IPS-18c (cell line): ENCODE measurements around the gene DCP2.

ENCODE experiments used
- H3K4me3 ChIP-seq: 2 replicates; pipeline ENCODE4 v1.7.0; 2013; ENCODE audit warnings: low read depth, mild to moderate bottlenecking, low read length, moderate library complexity; ENCODE audit not compliant: insufficient read depth
- H3K9me3 ChIP-seq: one replicate; pipeline ENCODE4 v1.6.1; 2013; ENCODE audit warnings: mild to moderate bottlenecking, low read length, moderate library complexity; ENCODE audit not compliant: control insufficient read depth, insufficient read depth

Gene DCP2

DNA sequence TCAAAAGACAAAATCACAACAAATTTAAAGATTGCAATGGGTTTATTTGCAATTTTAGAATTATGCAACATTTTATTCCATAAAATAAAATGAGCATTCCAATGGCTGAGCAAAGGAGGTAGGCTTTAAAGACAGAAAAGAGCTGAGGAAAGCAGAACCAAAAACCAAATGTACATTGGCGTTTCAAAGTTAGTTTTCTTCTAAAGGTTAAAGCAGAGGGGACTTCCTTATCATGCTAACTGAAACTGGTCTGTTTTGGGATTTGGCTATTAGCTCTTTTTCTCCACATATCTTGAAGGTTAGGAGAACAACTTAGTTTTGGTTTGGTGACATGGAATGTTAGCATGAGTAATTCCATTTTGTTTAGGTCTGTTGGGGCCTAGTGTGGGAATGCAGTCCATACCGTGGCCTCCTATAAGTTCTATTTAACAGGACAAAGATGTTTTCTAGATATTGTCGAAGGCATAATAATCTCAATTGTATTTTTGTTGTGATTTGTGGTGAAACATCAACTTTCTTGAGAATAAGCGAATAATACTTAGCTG lies 20.3 kb downstream of the DCP2 start:
- H3K4me3 ChIP-seq, result no peak overlapping the region

DNA sequence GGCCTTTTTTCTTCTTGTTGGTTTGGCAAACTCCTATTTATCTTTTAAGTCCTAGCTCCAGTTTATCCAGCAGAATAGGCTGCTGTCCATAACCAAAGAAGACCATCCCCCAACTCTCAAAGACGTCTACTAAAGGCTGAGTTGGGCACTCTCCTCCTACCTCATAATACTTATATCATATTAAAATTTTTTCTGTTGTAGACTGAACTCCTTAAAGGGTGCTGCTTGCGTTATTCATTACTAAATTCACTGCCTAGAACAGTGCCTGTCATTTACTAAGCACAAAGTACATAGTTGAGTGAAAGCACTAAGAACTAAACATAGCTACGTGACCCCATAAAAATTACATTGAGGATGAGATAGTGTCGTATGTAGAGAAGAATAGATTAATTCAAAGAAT lies 21.7 kb downstream of the DCP2 start:
- Histone ChIP-seq H3K4me3 (no peak overlapping the region), H3K9me3 (no peaks in the 10 kb centered on the region)

More for the DNA sequence above, 20.3 kb downstream of the DCP2 start:
- no peaks in the 10 kb centered on the region for H3K9me3 ChIP-seq

DNA sequence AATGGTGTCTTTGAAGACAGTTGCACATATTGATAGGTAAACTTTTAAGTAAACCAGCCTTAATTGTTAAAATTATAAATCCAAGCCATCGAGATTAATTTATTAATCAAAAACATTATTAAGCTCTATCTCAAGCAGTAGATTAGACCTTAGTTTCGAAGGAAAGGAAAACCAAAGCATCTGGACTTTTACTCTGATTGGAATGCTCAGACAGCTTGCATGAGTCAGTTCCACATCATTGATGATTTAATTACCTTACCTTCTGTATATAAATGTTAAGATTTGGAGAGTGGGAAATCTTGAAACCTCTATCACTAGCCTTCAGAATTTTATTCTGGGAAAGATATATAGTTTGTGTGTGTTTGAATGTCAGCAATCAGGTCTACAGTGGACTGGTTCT lies 23.9 kb downstream of the DCP2 start:
- Histone ChIP-seq H3K4me3 (no peak overlapping the region), H3K9me3 (no peaks in the 10 kb centered on the region)

DNA sequence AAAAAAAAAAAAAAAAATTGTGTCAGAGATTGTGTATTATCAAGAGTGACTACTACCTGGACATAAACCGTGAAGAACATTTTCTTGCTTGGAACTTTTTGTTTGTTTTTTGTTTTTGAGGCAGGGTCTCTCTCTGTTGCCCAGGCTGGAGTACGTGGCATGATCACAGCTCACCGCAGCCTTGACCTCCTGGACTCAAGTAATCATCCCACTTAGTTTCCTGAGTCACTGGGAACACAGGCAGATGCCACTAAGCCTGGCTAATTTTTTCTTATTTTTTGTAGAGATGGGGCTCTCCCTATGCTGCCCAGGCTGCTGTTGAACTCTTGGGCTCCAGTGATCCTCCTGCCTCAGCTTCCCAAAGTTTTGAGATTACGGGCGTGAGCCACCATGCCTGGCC lies 25.8 kb downstream of the DCP2 start:
- no peak overlapping the region for H3K4me3 ChIP-seq
- H3K9me3 ChIP-seq, result no peaks in the 10 kb centered on the region

DNA sequence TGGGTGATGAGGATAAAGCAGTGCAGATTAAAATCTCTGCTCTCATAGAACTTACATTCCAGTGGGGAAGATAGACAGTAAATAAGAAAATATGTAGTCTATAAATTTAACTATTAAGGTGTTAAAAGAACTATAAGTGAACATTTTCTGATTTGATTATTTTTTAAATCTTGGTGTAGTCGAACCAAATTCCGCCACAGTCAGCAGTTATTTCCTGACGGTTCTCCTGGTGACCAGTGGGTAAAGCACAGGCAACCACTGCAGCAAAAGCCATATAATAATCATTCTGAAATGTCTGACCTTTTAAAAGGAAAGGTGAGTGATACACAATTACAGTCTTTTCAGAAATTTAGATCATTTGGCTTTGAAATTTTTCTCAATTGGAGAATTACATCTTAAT lies 27.2 kb downstream of the DCP2 start:
- H3K4me3 ChIP-seq, result no peak overlapping the region
- no peaks in the 10 kb centered on the region for H3K9me3 ChIP-seq

DNA sequence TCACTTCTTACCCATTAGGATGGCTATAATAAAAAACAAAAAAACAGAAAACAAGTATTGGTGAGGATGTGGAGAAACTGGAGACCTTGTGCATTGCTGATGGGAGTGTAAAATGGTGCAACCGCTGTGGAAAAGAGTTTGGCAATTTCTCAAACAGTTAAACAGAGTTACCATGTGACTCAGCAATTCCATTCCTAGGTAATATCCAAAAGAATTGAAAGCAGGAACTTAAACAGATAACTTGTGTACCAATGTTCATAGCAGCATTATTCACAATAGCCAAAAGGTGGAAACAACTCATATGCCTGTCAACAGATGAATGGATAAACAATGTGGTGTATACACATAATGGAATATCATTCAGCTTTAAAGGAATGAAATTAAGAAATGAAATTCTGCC lies 28.9 kb downstream of the DCP2 start:
- H3K9me3 ChIP-seq, result no peaks in the 10 kb centered on the region
- H3K4me3 ChIP-seq, result no peak overlapping the region

DNA sequence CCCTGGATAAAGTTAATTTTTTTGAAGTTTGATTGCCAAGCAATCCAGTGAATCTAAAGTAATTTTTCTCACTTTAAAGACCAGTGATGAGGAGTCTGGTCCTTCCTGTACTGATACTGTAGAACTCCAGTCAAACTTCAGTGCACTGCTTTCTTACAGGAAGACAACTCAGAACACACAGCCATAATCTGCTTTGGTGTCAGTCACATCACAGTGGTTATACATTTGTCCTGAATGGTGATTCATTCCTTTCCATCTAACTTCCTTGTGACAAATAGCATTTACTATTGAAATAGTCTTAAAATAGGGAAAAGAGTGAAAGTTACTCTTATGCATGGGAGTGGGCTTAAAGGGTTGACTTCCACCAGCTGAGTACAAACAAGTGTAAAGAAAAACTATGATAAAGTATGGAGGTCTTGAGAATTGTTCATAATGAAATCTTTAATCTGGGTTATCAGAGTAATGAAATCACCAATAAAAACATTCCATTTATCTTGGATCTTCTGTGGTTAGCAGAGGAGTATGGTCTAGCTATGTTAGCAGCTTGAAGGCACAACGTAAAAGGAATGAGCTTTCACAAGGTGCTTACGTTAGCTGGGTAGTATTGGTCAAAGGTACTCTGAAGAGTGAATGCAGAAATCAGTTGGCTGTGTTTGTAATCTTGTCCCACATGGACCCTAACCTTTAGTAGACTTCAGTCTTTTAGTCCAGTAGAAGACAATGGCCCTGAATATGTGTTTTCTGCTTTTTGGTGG lies 41.5 kb downstream of the DCP2 start:
- H3K9me3 ChIP-seq, result no peaks in the 10 kb centered on the region
- no peak overlapping the region for H3K4me3 ChIP-seq

DNA sequence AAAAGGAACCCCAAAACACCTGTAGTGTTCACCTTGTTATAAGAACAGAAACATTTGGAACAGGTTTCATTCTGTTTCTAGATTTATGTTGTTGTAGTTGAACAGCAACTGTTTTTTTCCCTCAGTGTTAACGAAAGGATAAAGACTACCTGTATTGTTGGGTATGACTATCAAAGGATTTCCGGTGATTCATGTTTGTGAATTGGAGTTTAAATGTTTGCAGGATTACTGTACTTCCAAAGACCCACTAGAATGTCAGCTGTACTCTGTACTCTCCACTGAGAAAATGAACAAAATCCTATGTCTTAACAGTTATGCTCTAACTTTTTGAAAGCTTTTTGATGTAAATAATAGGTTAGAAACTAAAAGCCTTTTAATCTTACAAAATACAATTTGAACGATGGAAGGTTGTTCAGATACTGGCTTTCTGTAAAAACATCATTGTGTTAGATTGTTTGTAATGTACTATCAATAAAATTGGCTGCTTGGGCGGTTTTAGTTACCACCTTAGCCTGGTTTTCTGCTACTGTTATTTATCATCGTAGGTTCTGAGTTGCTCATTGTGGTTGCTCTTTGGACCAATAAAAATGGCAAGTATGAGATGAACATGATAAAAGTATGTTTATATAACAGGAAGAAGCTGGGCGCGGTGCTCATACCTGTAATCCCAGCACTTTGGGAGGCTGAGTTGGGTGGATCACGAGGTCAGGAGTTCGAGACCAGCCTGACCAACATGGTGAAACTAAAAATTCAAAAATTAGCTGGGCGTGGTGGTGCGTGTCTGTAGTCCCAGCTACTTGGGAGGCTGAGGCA lies 44.1 kb downstream of the DCP2 start:
- Histone ChIP-seq H3K9me3 (no peaks in the 10 kb centered on the region), H3K4me3 (no peak overlapping the region)

DNA sequence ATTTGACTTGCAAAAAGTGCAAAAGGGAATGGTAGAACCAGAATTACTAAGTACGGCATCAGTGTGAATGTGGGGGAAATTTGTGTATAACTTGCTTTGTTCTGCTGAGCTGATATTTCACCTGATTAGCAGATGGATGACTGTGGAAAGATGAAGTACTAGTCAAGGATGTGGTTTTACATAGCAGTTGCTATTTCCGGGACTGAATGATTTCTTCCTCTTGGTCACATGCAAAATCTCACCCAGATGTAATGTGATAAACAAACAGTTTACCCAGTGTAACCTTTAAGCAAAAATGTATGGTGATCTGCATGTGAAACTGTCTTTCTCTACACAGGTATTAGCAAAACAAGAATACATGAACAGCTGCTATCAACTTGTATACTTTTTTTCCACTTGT lies 46.1 kb downstream of the DCP2 start:
- H3K4me3 ChIP-seq, result no peak overlapping the region
- H3K9me3 ChIP-seq, result no peaks in the 10 kb centered on the region

DNA sequence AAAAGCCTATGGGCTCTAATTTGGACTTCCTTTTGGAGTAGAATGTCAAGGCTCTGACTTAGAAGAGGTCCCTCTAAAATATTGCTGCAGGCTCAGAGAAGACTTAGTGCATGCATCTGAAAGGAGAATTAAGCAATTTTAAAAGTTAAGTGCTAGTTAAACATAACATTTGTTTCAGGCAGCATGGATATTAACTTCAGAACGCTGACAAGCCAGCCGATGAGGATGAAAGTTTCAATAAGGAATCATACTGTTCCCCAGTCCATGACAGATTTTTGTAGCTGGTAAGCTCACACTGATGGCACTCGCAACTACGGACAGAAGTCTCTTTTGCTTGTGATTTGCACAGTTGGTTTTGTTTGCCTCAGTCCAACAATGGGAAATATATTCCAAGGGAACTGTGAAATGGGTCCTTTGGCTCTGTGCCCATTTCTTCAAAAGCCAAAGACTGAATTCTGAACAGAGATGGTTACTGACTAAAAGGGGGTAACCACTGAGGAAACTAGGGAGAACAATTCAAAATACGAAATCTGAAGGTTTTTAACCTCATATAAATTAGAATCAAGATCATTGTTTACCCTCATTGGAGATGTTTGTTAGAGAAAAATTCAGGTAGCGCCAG lies 47.6 kb downstream of the DCP2 start:
- no peak overlapping the region for H3K4me3 ChIP-seq
- H3K9me3 ChIP-seq, result no peaks in the 10 kb centered on the region

DNA sequence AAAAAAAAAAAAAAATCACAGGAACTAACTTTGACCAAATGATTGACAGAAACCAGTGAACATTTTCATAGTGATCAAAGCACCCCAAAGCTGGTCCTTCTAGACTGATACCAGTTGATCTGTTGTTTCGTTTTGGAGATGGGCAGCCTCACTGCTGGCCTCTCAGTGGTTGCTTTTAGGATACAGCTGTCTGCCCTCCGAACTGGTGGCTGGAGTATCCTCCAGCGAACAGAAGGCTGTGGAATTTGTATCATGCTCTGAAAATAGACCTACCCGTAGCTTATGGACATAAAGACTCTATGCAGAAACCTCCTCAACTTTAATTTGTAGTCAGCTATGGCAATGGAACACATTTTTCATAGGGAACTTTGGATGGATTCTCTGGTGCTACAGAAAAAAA lies 49.0 kb downstream of the DCP2 start:
- no peak overlapping the region for H3K4me3 ChIP-seq
- no peaks in the 10 kb centered on the region for H3K9me3 ChIP-seq

DNA sequence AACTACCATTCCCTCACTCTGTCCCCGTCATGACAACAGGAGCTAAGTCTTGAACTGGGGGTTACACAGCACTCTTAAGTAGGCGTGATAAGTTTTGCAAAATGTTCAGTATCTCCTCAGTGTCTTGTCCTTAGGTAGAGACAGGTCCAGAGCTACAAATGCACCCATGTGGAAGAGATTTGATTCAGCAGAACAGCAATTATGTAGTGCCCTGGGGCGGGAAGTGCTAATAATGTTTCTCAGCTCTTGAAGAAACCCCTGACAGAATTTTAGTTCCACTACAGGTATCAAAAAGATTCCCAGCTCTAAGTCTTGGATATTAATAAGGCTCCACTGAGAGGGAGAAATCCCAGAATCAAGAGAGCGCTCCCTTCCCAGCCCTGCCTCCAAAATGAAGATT lies 49.6 kb downstream of the DCP2 start:
- Histone ChIP-seq H3K4me3 (no peak overlapping the region), H3K9me3 (no peaks in the 10 kb centered on the region)

DNA sequence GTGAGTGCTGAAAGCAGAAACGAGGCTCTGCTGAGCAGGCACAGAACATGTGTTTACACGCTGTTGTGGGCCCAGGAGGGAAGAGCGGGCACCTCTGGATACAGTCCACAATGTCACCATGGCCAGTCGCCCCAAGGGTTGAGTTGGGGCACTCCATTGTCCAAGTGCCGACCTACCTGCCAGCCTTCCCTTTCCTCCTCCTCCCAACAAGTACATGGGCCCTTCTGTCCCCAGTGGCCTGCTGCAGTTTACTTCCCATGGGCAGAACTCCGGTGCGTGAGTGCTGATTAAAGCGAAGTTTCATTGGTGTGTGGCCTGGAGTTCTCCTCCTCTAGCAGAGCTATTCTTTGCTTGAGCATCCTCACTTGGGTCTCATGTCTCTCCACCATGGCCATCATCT lies 50.4 kb downstream of the DCP2 start:
- no peak overlapping the region for H3K4me3 ChIP-seq
- H3K9me3 ChIP-seq, result no peaks in the 10 kb centered on the region

DNA sequence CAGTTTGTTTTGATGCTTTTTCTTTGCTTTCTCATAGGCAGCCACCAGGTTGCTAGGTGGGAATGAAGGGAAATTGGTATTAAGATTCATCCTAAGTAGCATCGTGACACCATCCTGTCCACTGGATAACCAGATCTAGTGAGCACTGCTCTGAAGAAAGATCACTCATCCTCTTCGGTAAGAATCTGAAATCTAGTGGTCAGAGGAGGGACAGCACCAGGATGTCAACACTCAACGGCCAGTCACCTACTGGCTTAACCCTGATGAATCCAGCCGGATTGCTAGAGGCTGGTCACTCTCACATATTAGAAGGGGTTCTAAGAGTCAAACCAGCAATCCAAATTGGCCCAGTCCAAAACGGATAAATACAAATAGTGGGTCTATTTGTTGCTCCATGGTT lies 50.8 kb downstream of the DCP2 start:
- H3K9me3 ChIP-seq, result no peaks in the 10 kb centered on the region
- H3K4me3 ChIP-seq, result no peak overlapping the region

DNA sequence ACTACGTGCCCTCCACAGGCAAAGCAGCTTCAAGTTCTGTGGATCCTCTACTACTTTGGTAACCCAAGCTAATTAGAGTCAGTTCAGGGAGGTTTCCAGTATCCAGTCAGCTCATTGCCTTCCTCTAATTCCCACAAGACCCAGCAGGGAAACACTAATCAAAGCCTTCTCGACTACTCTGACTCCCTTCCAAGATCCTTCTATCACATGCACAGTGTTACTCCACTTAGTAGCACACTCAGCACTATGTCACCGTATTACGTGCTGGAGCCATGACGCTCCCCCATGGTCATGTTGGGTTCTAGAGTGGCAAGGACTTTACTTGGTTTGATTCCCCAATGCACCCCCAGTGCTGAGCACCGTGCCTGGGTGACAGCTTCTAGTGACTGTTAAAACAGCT lies 53.0 kb downstream of the DCP2 start:
- no peaks in the 10 kb centered on the region for H3K9me3 ChIP-seq
- no peak overlapping the region for H3K4me3 ChIP-seq

DNA sequence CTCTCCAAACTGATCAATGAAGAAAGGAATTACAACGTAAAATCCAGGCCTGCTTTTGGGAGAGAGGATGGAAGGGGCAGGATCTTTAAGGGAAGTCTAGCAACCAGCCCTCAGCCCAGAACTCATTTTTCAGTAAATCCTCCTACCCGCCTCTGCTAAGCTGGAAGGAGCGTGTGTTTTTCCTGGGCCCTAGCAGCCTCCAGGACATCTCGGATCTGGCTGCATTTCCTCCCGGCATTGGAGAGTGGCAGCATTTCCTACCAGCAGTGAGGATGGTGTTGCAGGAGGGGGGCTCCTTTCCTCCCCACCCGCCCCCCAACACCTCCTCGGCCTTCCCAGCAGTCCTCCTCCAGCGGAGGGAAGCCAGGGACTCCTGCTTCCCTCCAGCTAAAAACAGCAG lies 54.5 kb downstream of the DCP2 start:
- H3K9me3 ChIP-seq, result no peaks in the 10 kb centered on the region
- H3K4me3 ChIP-seq, result no peak overlapping the region; the same call in 1 of the 2 replicates

DNA sequence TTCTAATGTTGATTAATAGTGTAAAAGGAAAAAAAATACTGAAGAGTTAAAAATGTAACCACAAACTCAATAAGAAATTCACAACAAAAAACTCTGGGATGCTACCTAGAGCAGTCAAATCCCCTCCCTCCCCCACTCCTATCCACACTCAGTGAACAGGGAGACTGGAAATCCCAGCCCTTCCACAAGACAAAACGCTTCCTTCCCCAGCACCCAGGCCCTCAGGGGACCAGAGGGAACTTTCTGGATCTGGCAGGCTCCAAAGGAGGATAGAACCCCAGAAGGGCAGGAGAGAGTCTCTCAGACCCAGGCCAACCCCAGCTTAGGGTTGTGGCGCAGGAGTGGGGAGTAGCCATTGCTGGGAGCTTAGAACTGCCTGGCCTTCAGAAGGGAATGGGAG lies 55.0 kb downstream of the DCP2 start:
- H3K4me3 ChIP-seq, result no peak overlapping the region
- no peaks in the 10 kb centered on the region for H3K9me3 ChIP-seq
